Sigmoid colon (tissue), 4 donors: Measurements from ENCODE around the gene SLC16A1.

Experiments used
- CTCF ChIP-seq, 4 experiments: fragments of 450-650 bp in 3 of 4; fragments of 200-600 bp in 1 of 4; IDR thresholded peaks; one replicate each; pipeline ENCODE4 v1.5.1; 2016 to 2019; ENCODE audit warnings: antibody characterized with exemption in 4 of 4, mild to moderate bottlenecking in 3 of 4, moderate library complexity in 2 of 4
- EP300 ChIP-seq, 4 donors: sonication (generic); formaldehyde crosslinking; IDR thresholded peaks; one replicate each; pipeline ENCODE4 v1.6.1; 2017; ENCODE audit warnings: antibody characterized with exemption in 4 of 4
- POLR2A ChIP-seq, 2 donors: fragments of 450-650 bp; IDR thresholded peaks; one replicate each; pipeline ENCODE4 v1.6.1; 2016; ENCODE audit warnings: antibody characterized with exemption in 2 of 2, mild to moderate bottlenecking in 2 of 2, moderate library complexity in 2 of 2
- POLR2AphosphoS5 ChIP-seq, 4 donors: sonication (generic); formaldehyde crosslinking; IDR thresholded peaks; one replicate each; pipeline ENCODE4 v1.6.1; 2017; ENCODE audit warnings: antibody characterized with exemption in 4 of 4

- no peak for TF ChIP-seq EP300 (IDR thresholded peaks at IDR 0.05)
- no peak for TF ChIP-seq CTCF (IDR thresholded peaks at IDR 0.05)
- no peak for TF ChIP-seq POLR2A (IDR thresholded peaks at IDR 0.05)
- no peak for TF ChIP-seq POLR2AphosphoS5 (IDR thresholded peaks at IDR 0.05)
Observed at GRCh38 chr1:112868191-112868590, 87.8 kb downstream of the SLC16A1 start.
